A549 (cell line): ENCODE results near the gene PMFBP1. TPM values are rescaled to one million over a fixed set of nuclear protein-coding genes. Genes with fewer than 3 reads are reported as not detected.

Experiments used
- ATAC-seq, 2 experiments: fragments of 200-7000 bp in 1 of 2; fragments of >200 bp in 1 of 2; cut with Nextera tagmentation in 1 of 2; cut with Tn5 transposase in 1 of 2; 3 replicates each; pipeline versions ENCODE4 v1.8.0 to v1.9.1; 2018 to 2020; ENCODE audit warnings: mild to moderate bottlenecking in 1 of 2, moderate library complexity in 1 of 2
- CTCF ChIA-PET: fragments of 300-600 bp; sonication (Branson Sonifier 250); formaldehyde crosslinking; extraction: SDS; loops from one replicate; lab custom pipeline; 2021; ENCODE audit warnings: antibody characterized with exemption, inconsistent platforms; lab: Yijun Ruan, JAX
- POLR2A ChIA-PET: fragments of 350-600 bp; formaldehyde crosslinking; extraction: SDS; loops from one replicate; lab custom pipeline; 2021; ENCODE audit warnings: antibody characterized with exemption, inconsistent platforms; lab: Yijun Ruan, JAX
- DNase-seq, 2 experiments: peaks; one replicate each; pipeline versions ENCODE4 v3.0.0 to v3.0.0-alpha.2; 2011 to 2016; ENCODE audit warnings: low read depth in 1 of 2, low spot score in 1 of 2
- FAIRE-seq: peaks from 2 replicates; lab custom pipeline; 2011; peaks lifted over from hg19 to GRCh38; lab: Jason Lieb, UNC
- H3K27ac ChIP-seq, 2 experiments: fragments of >200 bp; sonication (Bioruptor Twin); formaldehyde crosslinking; 3 replicates each; pipeline ENCODE4 v1.5.1; 2016 to 2017
- H3K4me1 ChIP-seq: fragments of >200 bp; sonication (Bioruptor Twin); formaldehyde crosslinking; 3 replicates; pipeline ENCODE4 v1.6.1; 2016
- H3K4me2 ChIP-seq: fragments of >200 bp; sonication (Bioruptor Twin); formaldehyde crosslinking; 3 replicates; pipeline ENCODE4 v1.6.1; 2016
- H3K4me3 ChIP-seq: fragments of >200 bp; sonication (Bioruptor Twin); formaldehyde crosslinking; 3 replicates; pipeline ENCODE4 v1.5.1; 2016
- H3K9me3 ChIP-seq: fragments of >200 bp; sonication (Bioruptor Twin); formaldehyde crosslinking; 3 replicates; pipeline ENCODE4 v1.6.1; 2016
- ATOH8 ChIP-seq: fragments of 250-450 bp; sonication (Bioruptor Pico); IDR thresholded peaks from 2 replicates; pipeline ENCODE4 v1.5.0; 2020; ENCODE audit warnings: low read depth, mild to moderate bottlenecking, moderate library complexity
- CBX2 ChIP-seq: fragments of 200-600 bp; sonication (generic); IDR thresholded peaks from 2 replicates; pipeline ENCODE4 v1.6.1; 2016; ENCODE audit warnings: low read depth, mild to moderate bottlenecking, borderline replicate concordance
- CBX8 ChIP-seq: fragments of 200-600 bp; sonication (generic); IDR thresholded peaks from 2 replicates; pipeline ENCODE4 v1.6.1; 2016
- CHD2 ChIP-seq: fragments of 150-350 bp; IDR thresholded peaks from 2 replicates; pipeline ENCODE4 v1.6.1; 2014; ENCODE audit warnings: low read length; ENCODE audit not compliant: partially characterized antibody
- CHD4 ChIP-seq: fragments of 200-600 bp; sonication (generic); IDR thresholded peaks from 2 replicates; pipeline ENCODE4 v1.6.1; 2016; ENCODE audit warnings: antibody characterized with exemption, mild to moderate bottlenecking, borderline replicate concordance
- EHF ChIP-seq: fragments of 250-450 bp; sonication (Bioruptor Pico); IDR thresholded peaks from 2 replicates; pipeline ENCODE4 v1.5.0; 2020; ENCODE audit warnings: mild to moderate bottlenecking
- ELK1 ChIP-seq: fragments of 150-350 bp; IDR thresholded peaks from 2 replicates; pipeline ENCODE4 v1.6.1; 2014; ENCODE audit warnings: low read depth, mild to moderate bottlenecking, low read length
- EP300 ChIP-seq, 2 experiments: fragments of >200 bp; sonication (Bioruptor Twin); formaldehyde crosslinking; IDR thresholded peaks; 2 replicates in 1 of 2; 3 replicates in 1 of 2; pipeline ENCODE4 v1.6.1; 2016 to 2017
- FOSB ChIP-seq: fragments of 250-450 bp; sonication (Bioruptor Pico); IDR thresholded peaks from 2 replicates; pipeline ENCODE4 v1.5.0; 2020; ENCODE audit warnings: mild to moderate bottlenecking, moderate library complexity
- FOXS1 ChIP-seq: fragments of 250-450 bp; sonication (Bioruptor Pico); IDR thresholded peaks from 2 replicates; pipeline ENCODE4 v1.5.0; 2020; ENCODE audit warnings: mild to moderate bottlenecking, moderate library complexity
- HDAC2 ChIP-seq: fragments of 200-600 bp; sonication (generic); IDR thresholded peaks from 2 replicates; pipeline ENCODE4 v1.6.1; 2016
- HES2 ChIP-seq: fragments of >200 bp; sonication (Bioruptor Twin); formaldehyde crosslinking; IDR thresholded peaks from 2 replicates; pipeline ENCODE4 v1.6.1; 2016
- HEYL ChIP-seq: fragments of 250-450 bp; sonication (Bioruptor Pico); IDR thresholded peaks from 2 replicates; pipeline ENCODE4 v1.8.0; 2021; ENCODE audit warnings: mild to moderate bottlenecking, moderate library complexity
- HOXB13 ChIP-seq: fragments of 250-450 bp; sonication (Bioruptor Pico); IDR thresholded peaks from 2 replicates; pipeline ENCODE4 v1.5.0; 2020; ENCODE audit warnings: low read depth, mild to moderate bottlenecking, moderate library complexity
- HOXB5 ChIP-seq: fragments of 250-450 bp; sonication (Bioruptor Pico); IDR thresholded peaks from 2 replicates; pipeline ENCODE4 v1.5.0; 2020; ENCODE audit warnings: mild to moderate bottlenecking, moderate library complexity
- JUN ChIP-seq, 2 experiments: fragments of >200 bp; sonication (Bioruptor Twin); formaldehyde crosslinking; IDR thresholded peaks; 2 replicates in 1 of 2; 3 replicates in 1 of 2; pipeline ENCODE4 v1.6.1; 2016 to 2017
- JUNB ChIP-seq: fragments of >200 bp; sonication (Bioruptor Twin); formaldehyde crosslinking; IDR thresholded peaks from 2 replicates; pipeline ENCODE4 v1.6.1; 2016
- KDM5A ChIP-seq: fragments of 200-600 bp; sonication (generic); IDR thresholded peaks from 2 replicates; pipeline ENCODE4 v1.6.1; 2016; ENCODE audit warnings: antibody characterized with exemption, mild to moderate bottlenecking
- MAX ChIP-seq: IDR thresholded peaks from 2 replicates; pipeline ENCODE4 v1.6.1; 2012
- MAZ ChIP-seq: fragments of 150-350 bp; IDR thresholded peaks from 2 replicates; pipeline ENCODE4 v1.6.1; 2014; ENCODE audit warnings: antibody characterized with exemption, low read depth, low read length, borderline replicate concordance
- NFE2L2 ChIP-seq: fragments of 150-350 bp; conservative IDR thresholded peaks from 2 replicates; pipeline ENCODE4 v1.6.1; 2014; ENCODE audit warnings: low read length
- NPAS2 ChIP-seq: fragments of 250-450 bp; sonication (Bioruptor Pico); IDR thresholded peaks from 2 replicates; pipeline ENCODE4 v1.8.0; 2022; ENCODE audit warnings: mild to moderate bottlenecking, moderate library complexity, borderline replicate concordance
- NR3C1 ChIP-seq: fragments of >200 bp; sonication (Bioruptor Twin); formaldehyde crosslinking; IDR thresholded peaks from 3 replicates; pipeline ENCODE4 v1.6.1; 2017
- RAD21 ChIP-seq, 2 experiments: fragments of >200 bp in 1 of 2; sonication (Bioruptor Twin) in 1 of 2; formaldehyde crosslinking in 1 of 2; IDR thresholded peaks in 1 of 2; conservative IDR thresholded peaks in 1 of 2; 2 replicates in 1 of 2; 3 replicates in 1 of 2; pipeline ENCODE4 v1.6.1; 2012 to 2018; ENCODE audit warnings: inconsistent platforms in 1 of 2
- RARB ChIP-seq: fragments of 250-450 bp; sonication (Bioruptor Pico); IDR thresholded peaks from 2 replicates; pipeline ENCODE4 v1.8.0; 2021; ENCODE audit warnings: mild to moderate bottlenecking, moderate library complexity
- RCOR1 ChIP-seq: fragments of 150-350 bp; IDR thresholded peaks from 2 replicates; pipeline ENCODE4 v1.6.1; 2014; ENCODE audit warnings: antibody characterized with exemption, low read length, low read depth
- SMC3 ChIP-seq: fragments of >200 bp; sonication (Bioruptor Twin); formaldehyde crosslinking; IDR thresholded peaks from 3 replicates; pipeline ENCODE4 v1.6.1; 2018; ENCODE audit warnings: inconsistent platforms
- SREBF2 ChIP-seq: fragments of 450-650 bp; IDR thresholded peaks from 2 replicates; pipeline ENCODE4 v1.6.1; 2014; ENCODE audit warnings: mild to moderate bottlenecking, moderate library complexity
- TFCP2L1 ChIP-seq: fragments of 250-450 bp; sonication (Bioruptor Pico); IDR thresholded peaks from 2 replicates; pipeline ENCODE4 v1.5.0; 2021; ENCODE audit warnings: mild to moderate bottlenecking
- TP53 ChIP-seq: fragments of 250-450 bp; sonication (Bioruptor Pico); IDR thresholded peaks from 2 replicates; pipeline ENCODE4 v1.5.0; 2021; ENCODE audit warnings: mild to moderate bottlenecking, moderate library complexity
- ZFP36 ChIP-seq: fragments of 450-650 bp; IDR thresholded peaks from 2 replicates; pipeline ENCODE4 v1.6.1; 2014; ENCODE audit warnings: borderline replicate concordance; ENCODE audit not compliant: partially characterized antibody
- ZNF302 ChIP-seq: fragments of 250-450 bp; sonication (Bioruptor Pico); IDR thresholded peaks from 2 replicates; pipeline ENCODE4 v1.9.0; 2021; ENCODE audit warnings: inconsistent platforms, mild to moderate bottlenecking, moderate library complexity
- WGBS: methylation state at CpG from one replicate; pipeline ENCODE4 v1.1.6; 2017; ENCODE audit errors: missing lambda C conversion rate; 5-methylcytosine and 5-hydroxymethylcytosine counted together
- polyA plus RNA-seq, 4 experiments: library from polyadenylated mRNA; depleted of rRNA in 3 of 4; stranded (reverse); fragments of >200 nt; fragmentation: RNase III in 1 of 4; extraction: RNeasy Plus Mini Kit Qiagen cat#74134 plus additional on column Dnase treatment in 1 of 4; gene quantifications; 2 replicates in 3 of 4; 3 replicates in 1 of 4; pipeline ENCODE4 v1.2.3, GENCODE V29; 2011 to 2017

PMFBP1 gene
- polyA plus RNA-seq, 2 of the 4 experiments (the other 2 are of a cell fraction), result 0.05 to 0.22 TPM

GRCh38 chr16:72122308-72122707 lies 49.6 kb downstream of the PMFBP1 start:
- DNase-seq, result no peak
- Histone ChIP-seq H3K9me3 (no peaks in the 10 kb centered on the region), H3K4me3 (no peak overlapping the region), H3K4me2 (no peak overlapping the region), H3K4me1 (no peaks in the 10 kb centered on the region), H3K27ac (no peak overlapping the region)
- CTCF ChIA-PET, result interaction anchor here (1.0 to 1.2 kb wide), 2 partner anchors 12 to 345 kb away, joined by 3 to 5 read pairs; no protein-coding TSS in a partner anchor
- no peak for ATAC-seq
- TF ChIP-seq NFE2L2, result no peak
- TF ChIP-seq NPAS2, result no peak
- no peak for TF ChIP-seq RARB
- TF ChIP-seq EP300 (IDR thresholded peaks at IDR 0.05), result no peak
- TF ChIP-seq JUN (IDR thresholded peaks at IDR 0.05), result no peak
- no peak for TF ChIP-seq TFCP2L1 (CRISPR knock-in tag)
- TF ChIP-seq KDM5A, result no peak
- TF ChIP-seq EHF, result no peak
- no peak for TF ChIP-seq MAZ
- TF ChIP-seq HDAC2, result no peak
- TF ChIP-seq ZNF302 (CRISPR knock-in tag), result no peak
- no peak for TF ChIP-seq JUNB
- TF ChIP-seq HEYL (CRISPR knock-in tag), result no peak
- POLR2A ChIA-PET, result no interaction called here
- FAIRE-seq, result no peak
- 77% methylated on average over 2 of the region's 2 CpGs for whole genome bisulfite sequencing

GRCh38 chr16:72120026-72120425 lies 51.9 kb downstream of the PMFBP1 start:
- Histone ChIP-seq H3K4me1 (no peaks in the 10 kb centered on the region), H3K9me3 (no peaks in the 10 kb centered on the region), H3K4me3 (no peak overlapping the region), H3K4me2 (no peak overlapping the region), H3K27ac (no peak overlapping the region)
- TF ChIP-seq HDAC2 (no peak), FOSB (no peak), CBX2 (no peak), EP300 (IDR thresholded peaks at IDR 0.05) (no peak), ELK1 (no peak), HOXB5 (CRISPR knock-in tag) (no peak), SMC3 (no peak), HES2 (no peak), RAD21 (conservative IDR thresholded peaks at IDR 0.05 in 1 of 2, IDR thresholded peaks at IDR 0.05 in 1 of 2) (no peak), TP53 (CRISPR knock-in tag) (no peak), MAX (no peak), CHD2 (no peak)
- ATAC-seq (no peak), DNase-seq (no peak), FAIRE-seq (no peak)
- WGBS, result 65% methylated on average over 5 of the region's 5 CpGs
- POLR2A ChIA-PET, result no interaction called here
- CTCF ChIA-PET, result interaction anchor here (0.9 kb wide), 1 partner anchor 20 kb away, joined by 3 read pairs; no protein-coding TSS in a partner anchor

- ChIA-PET POLR2A (no interaction called here), CTCF (interaction anchor here (0.8 to 1.7 kb wide), 2 partner anchors 11 to 47 kb away, joined by 4 to 5 read pairs; no protein-coding TSS in a partner anchor)
- FAIRE-seq, result no peak
- ATAC-seq, result peak in 1 of 2 experiments; percentile 22; a peak in 1 of 6 replicates
- no peak overlapping the region for H3K27ac ChIP-seq
- H3K4me2 ChIP-seq, result no peak overlapping the region
- DNase-seq, result no peak
- no peaks in the 10 kb centered on the region for H3K9me3 ChIP-seq
- H3K4me1 ChIP-seq, result no peaks in the 10 kb centered on the region
- TF ChIP-seq NR3C1 (no peak), NPAS2 (no peak), ZFP36 (no peak), HEYL (CRISPR knock-in tag) (no peak), HES2 (no peak), TP53 (CRISPR knock-in tag) (no peak), CBX8 (no peak), KDM5A (no peak), FOXS1 (CRISPR knock-in tag) (no peak), HOXB13 (no peak), TFCP2L1 (CRISPR knock-in tag) (no peak), RCOR1 (no peak), SREBF2 (no peak), MAX (no peak), CHD4 (no peak), ATOH8 (CRISPR knock-in tag) (no peak)
- H3K4me3 ChIP-seq, result no peak overlapping the region
These were observed 58.4 kb downstream of the PMFBP1 start for GRCh38 chr16:72113616-72113945.
